ENCODE data around the gene PTPRD.

Gene PTPRD

GRCh38 chr9:10045598-10045997, 567.2 kb downstream of the PTPRD start:
- DNase-seq, result no peak

- no peak for DNase-seq
Measured at GRCh38 chr9:10041726-10042229, 571.0 kb downstream of the PTPRD start.

- no peak for DNase-seq
Measured at GRCh38 chr9:10036095-10036494, 576.7 kb downstream of the PTPRD start.

GRCh38 chr9:10032166-10032565, 580.6 kb downstream of the PTPRD start:
- DNase-seq, result no peak

- no peak for DNase-seq
Measured at GRCh38 chr9:10026443-10026984, 586.3 kb downstream of the PTPRD start.

- DNase-seq, result no peak
Measured at GRCh38 chr9:10015755-10016154, 597.0 kb downstream of the PTPRD start.

- no peak for DNase-seq
Measured at GRCh38 chr9:10014889-10015288, 597.9 kb downstream of the PTPRD start.

- DNase-seq, result no peak
Measured at GRCh38 chr9:10009401-10009800, 603.4 kb downstream of the PTPRD start.

GRCh38 chr9:10008101-10008799, 604.6 kb downstream of the PTPRD start:
- DNase-seq, result no peak

GRCh38 chr9:10007356-10007755, 605.4 kb downstream of the PTPRD start:
- no peak for DNase-seq

GRCh38 chr9:10005206-10005605, 607.6 kb downstream of the PTPRD start:
- DNase-seq, result no peak

- no peak for DNase-seq
Measured at GRCh38 chr9:10003047-10003446, 609.8 kb downstream of the PTPRD start.

GRCh38 chr9:10000669-10001068, 612.1 kb downstream of the PTPRD start:
- DNase-seq, result no peak

GRCh38 chr9:9998491-9999287, 614.1 kb downstream of the PTPRD start:
- DNase-seq, result no peak

- DNase-seq, result no peak
Measured at GRCh38 chr9:9997585-9997984, 615.2 kb downstream of the PTPRD start.

GRCh38 chr9:9996259-9996658, 616.5 kb downstream of the PTPRD start:
- no peak for DNase-seq

GRCh38 chr9:9992936-9993335, 619.9 kb downstream of the PTPRD start:
- no peak for DNase-seq

- DNase-seq, result no peak
Measured at GRCh38 chr9:9973062-9973461, 639.7 kb downstream of the PTPRD start.

GRCh38 chr9:9970514-9970913, 642.3 kb downstream of the PTPRD start:
- DNase-seq, result no peak

GRCh38 chr9:9963841-9964240, 649.0 kb downstream of the PTPRD start:
- no peak for DNase-seq

- DNase-seq, result no peak
Measured at GRCh38 chr9:9961934-9962333, 650.9 kb downstream of the PTPRD start.

- DNase-seq, result no peak
Measured at GRCh38 chr9:9961487-9961886, 651.3 kb downstream of the PTPRD start.

- DNase-seq, result no peak
Measured at GRCh38 chr9:9951556-9952160, 661.1 kb downstream of the PTPRD start.

- DNase-seq, result no peak
Measured at GRCh38 chr9:9950813-9951212, 662.0 kb downstream of the PTPRD start.

Measured in CD4-positive, alpha-beta T cell treated with Interleukin-6 for 4 hours (primary cell).